GM12878 (cell line): Measurements from ENCODE around the gene APOBEC2.
A peak's percentile ranks its signal among the peaks of the same experiment; 100 is the strongest.

ENCODE experiments used
- ATF3 ChIP-seq: IDR thresholded peaks from 2 replicates; pipeline ENCODE4 v1.6.1; 2011; ENCODE audit warnings: low read depth, mild to moderate bottlenecking, low read length, moderate library complexity, borderline replicate concordance; ENCODE audit errors: extremely low read depth
- CTCF ChIP-seq, 3 experiments: IDR thresholded peaks in 2 of 3; conservative IDR thresholded peaks in 1 of 3; 2 replicates each; pipeline ENCODE4 v1.5.1; 2011; ENCODE audit warnings: low read depth in 3 of 3, low read length in 3 of 3, mild to moderate bottlenecking in 3 of 3, control low read depth in 2 of 3, moderate library complexity in 2 of 3, inconsistent platforms in 1 of 3, mixed read lengths in 1 of 3; ENCODE audit not compliant: control insufficient read depth in 2 of 3, insufficient read depth in 1 of 3; ENCODE audit errors: extremely low read depth in 1 of 3
- DPF2 ChIP-seq: fragments of 450-650 bp; IDR thresholded peaks from 2 replicates; pipeline ENCODE4 v1.6.1; 2017; ENCODE audit warnings: mild to moderate bottlenecking
- ELK1 ChIP-seq: IDR thresholded peaks from 2 replicates; pipeline ENCODE4 v1.6.1; 2012; ENCODE audit warnings: low read depth, low read length, improper control_type of control experiment
- EP300 ChIP-seq, 2 experiments: fragments of 150-350 bp in 1 of 2; IDR thresholded peaks; 2 replicates each; pipeline ENCODE4 v1.6.1; 2011 to 2012; ENCODE audit warnings: low read depth in 2 of 2, low read length in 2 of 2, borderline replicate concordance in 1 of 2, improper control_type of control experiment in 1 of 2, inconsistent platforms in 1 of 2; ENCODE audit not compliant: control insufficient read depth in 1 of 2
- FOXK2 ChIP-seq: fragments of 450-650 bp; IDR thresholded peaks from 2 replicates; pipeline ENCODE4 v1.6.1; 2017; ENCODE audit warnings: mild to moderate bottlenecking, moderate library complexity
- FOXM1 ChIP-seq: IDR thresholded peaks from 2 replicates; pipeline ENCODE4 v1.6.1; 2012; ENCODE audit warnings: low read depth, mild to moderate bottlenecking, inconsistent platforms, low read length, moderate library complexity
- GABPA ChIP-seq: IDR thresholded peaks from 2 replicates; pipeline ENCODE4 v1.6.1; 2014; ENCODE audit warnings: antibody characterized with exemption, low read depth, mild to moderate bottlenecking, inconsistent platforms
- POLR2A ChIP-seq: IDR thresholded peaks from 2 replicates; pipeline ENCODE4 v1.6.1; 2011; ENCODE audit warnings: low read depth, mild to moderate bottlenecking, low read length
- POLR2AphosphoS5 ChIP-seq: IDR thresholded peaks from 2 replicates; pipeline ENCODE4 v1.6.1; 2011; ENCODE audit warnings: mild to moderate bottlenecking, low read length, inconsistent platforms
- RFX5 ChIP-seq: IDR thresholded peaks from 2 replicates; pipeline ENCODE4 v1.6.1; 2011; ENCODE audit warnings: low read depth, low read length, improper control_type of control experiment
- YY1 ChIP-seq: IDR thresholded peaks from 2 replicates; pipeline ENCODE4 v1.6.1; 2011; ENCODE audit warnings: low read depth, mild to moderate bottlenecking, low read length
- ZBTB11 ChIP-seq: fragments of 450-650 bp; formaldehyde crosslinking; IDR thresholded peaks from 2 replicates; pipeline ENCODE4 v1.5.0; 2022; ENCODE audit warnings: mild to moderate bottlenecking, missing genetic modification characterization

- no peak for TF ChIP-seq FOXM1
- peak; percentile 72 for TF ChIP-seq ELK1
- TF ChIP-seq POLR2AphosphoS5, result peak; percentile 82; the same call in 1 of the 2 replicates
- no peak for TF ChIP-seq CTCF (IDR thresholded peaks at IDR 0.05 in 2 of 3, conservative IDR thresholded peaks at IDR 0.05 in 1 of 3; ENCODE audit: control insufficient read depth in 2 of 3, extremely low read depth in 1 of 3, insufficient read depth in 1 of 3, low read depth in 3 of 3, low read length in 3 of 3)
- TF ChIP-seq EP300 (IDR thresholded peaks at IDR 0.05; ENCODE audit: borderline replicate concordance in 1 of 2, control insufficient read depth in 1 of 2, low read depth in 2 of 2, low read length in 2 of 2), result no peak
- TF ChIP-seq POLR2A, result peak; percentile 85
- TF ChIP-seq RFX5, result peak; percentile 40; the same call in 1 of the 2 replicates
- 0 out of 2 replicates have a peak, but pooled peaks have one; percentile 59 for TF ChIP-seq DPF2
- no peak for TF ChIP-seq ATF3
- no peak for TF ChIP-seq ZBTB11
- peak; percentile 88 for TF ChIP-seq GABPA
- TF ChIP-seq YY1, result peak; percentile 98
- no peak for TF ChIP-seq FOXK2
These were observed 19.2 kb downstream of the APOBEC2 start, which contains the start of gene OARD1 for GRCh38 chr6:41071923-41072835.
